ENCODE results near the gene DHX9. TPM values are rescaled to one million over a fixed set of nuclear protein-coding genes. Genes with fewer than 3 reads are reported as not detected.

DHX9 gene
- total RNA-seq, 2 experiments from 2014 or later, result 206 to 225 TPM

DNA sequence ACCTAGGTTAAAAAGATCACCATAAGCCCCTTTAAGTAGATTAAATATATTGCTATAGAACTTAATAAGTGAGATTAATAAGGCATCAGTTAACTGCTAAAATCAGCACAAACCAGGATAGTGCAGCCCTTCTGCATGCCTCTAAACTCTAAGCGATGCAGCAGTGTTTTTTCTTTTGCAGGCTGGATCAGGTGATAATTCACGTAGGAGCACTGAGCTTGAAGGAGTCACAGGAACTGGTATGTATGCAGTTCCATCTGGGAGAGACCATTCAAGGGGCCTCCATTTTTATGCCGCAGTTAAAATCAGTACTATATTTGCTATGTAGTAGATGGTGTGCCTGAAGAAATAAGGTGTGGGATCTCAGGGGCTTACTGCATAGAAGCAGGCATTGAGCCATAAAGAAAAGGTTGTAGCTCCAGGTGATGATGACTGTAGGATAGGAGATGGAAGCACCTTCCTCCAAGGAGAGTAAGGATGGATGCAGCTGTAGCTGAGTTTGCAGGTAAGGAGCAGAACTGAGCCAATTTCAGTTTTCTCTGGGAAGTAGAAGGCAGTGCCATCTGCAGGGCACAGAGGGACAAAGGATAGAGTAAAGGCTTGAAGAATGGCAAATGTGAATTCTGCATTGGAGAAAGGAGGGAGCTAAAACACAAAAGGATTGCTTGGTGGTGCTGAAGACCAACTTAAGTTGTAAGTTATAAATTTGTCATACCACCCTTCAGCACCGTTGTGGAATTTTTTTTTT lies 27.0 kb upstream of the DHX9 start:
- Mint-ChIP-seq H3K9me3 (no peaks in the 10 kb centered on the region), H3K27me3 (no peaks in the 10 kb centered on the region), H3K4me3 (no peak overlapping the region), H3K36me3 (ENCODE audit: low read depth) (no peaks in the 10 kb centered on the region), H3K4me1 (no peaks in the 10 kb centered on the region), H3K27ac (no peak overlapping the region)
- ChIA-PET CTCF (no interaction called here), POLR2A (no interaction called here)
- DNase-seq, result no peak

DNA sequence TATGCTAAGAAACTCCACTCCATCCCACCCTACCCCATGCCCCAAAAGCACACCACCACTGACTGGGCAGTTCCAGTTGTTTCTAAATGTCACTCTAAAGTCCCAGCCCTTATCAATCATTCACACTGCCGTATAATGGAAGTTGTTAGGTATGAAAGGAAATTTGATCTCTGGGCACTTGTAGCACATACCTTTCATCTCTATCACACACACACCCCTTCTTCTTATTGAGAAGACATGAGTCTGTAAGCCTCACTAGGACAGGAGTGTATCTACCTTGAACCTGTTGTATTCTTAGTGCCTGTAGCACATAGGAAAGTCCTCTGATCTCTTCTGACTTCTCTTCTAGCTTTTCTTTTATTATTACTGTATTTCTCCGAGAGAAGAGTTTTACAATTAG lies 22.3 kb upstream of the DHX9 start:
- H3K36me3 Mint-ChIP-seq (ENCODE audit: low read depth), result no peaks in the 10 kb centered on the region
- POLR2A ChIA-PET, result no interaction called here
- H3K27me3 Mint-ChIP-seq, result no peaks in the 10 kb centered on the region
- H3K27ac Mint-ChIP-seq, result no peak overlapping the region
- no peaks in the 10 kb centered on the region for H3K4me1 Mint-ChIP-seq
- CTCF ChIA-PET, result no interaction called here
- no peak overlapping the region for H3K4me3 Mint-ChIP-seq
- no peaks in the 10 kb centered on the region for H3K9me3 Mint-ChIP-seq
- no peak for DNase-seq

DNA sequence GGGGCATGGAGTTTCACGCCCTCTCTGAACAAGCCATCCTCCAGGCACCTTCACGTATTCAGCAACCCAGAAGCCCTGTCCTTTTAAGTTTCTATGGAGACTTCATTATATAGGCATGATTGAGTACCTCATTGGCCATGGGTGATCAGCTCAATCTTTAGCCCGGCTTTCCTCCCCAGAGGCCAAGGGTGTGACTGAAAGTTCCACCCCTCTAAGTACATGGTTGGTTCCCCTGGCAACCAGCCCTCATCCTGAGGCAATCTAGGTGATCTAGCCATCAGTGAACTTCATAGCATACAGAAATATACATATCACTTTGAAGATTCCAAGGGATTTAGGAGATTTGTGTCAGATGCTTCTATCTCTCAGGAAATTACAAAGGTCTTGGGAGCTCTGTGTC lies 21.3 kb upstream of the DHX9 start:
- Mint-ChIP-seq H3K36me3 (ENCODE audit: low read depth) (no peaks in the 10 kb centered on the region), H3K4me1 (no peaks in the 10 kb centered on the region), H3K9me3 (no peaks in the 10 kb centered on the region), H3K4me3 (no peak overlapping the region), H3K27ac (no peak overlapping the region), H3K27me3 (no peaks in the 10 kb centered on the region)
- POLR2A ChIA-PET, result no interaction called here
- no peak for DNase-seq
- CTCF ChIA-PET, result no interaction called here

DNA sequence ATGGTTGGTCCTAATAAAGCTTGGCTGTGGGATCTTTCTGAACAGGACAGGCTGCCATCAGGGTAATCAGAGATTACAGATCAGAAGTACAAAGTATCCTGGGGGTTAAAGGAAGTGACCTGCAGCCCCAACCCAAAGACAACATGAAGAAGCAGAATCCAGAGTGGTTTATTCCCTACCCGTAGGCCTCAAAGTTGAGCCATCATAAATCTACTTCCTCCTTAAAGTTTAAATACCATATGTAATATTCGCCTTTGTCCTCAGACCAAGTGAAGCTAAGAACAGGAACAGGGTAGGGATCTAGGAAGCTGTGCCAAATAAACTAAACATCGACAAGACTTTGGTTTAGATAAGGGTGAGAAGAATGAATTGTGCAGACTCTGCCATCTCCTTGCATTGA lies 15.9 kb upstream of the DHX9 start:
- Mint-ChIP-seq H3K36me3 (ENCODE audit: low read depth) (no peaks in the 10 kb centered on the region), H3K4me1 (no peaks in the 10 kb centered on the region), H3K27me3 (no peaks in the 10 kb centered on the region), H3K27ac (no peak overlapping the region), H3K4me3 (no peak overlapping the region), H3K9me3 (no peaks in the 10 kb centered on the region)
- POLR2A ChIA-PET, result no interaction called here
- no peak for DNase-seq
- CTCF ChIA-PET, result interaction anchor here (1.0 to 1.2 kb wide), 2 partner anchors 17 to 174 kb away, joined by 3 read pairs; no protein-coding TSS in a partner anchor

DNA sequence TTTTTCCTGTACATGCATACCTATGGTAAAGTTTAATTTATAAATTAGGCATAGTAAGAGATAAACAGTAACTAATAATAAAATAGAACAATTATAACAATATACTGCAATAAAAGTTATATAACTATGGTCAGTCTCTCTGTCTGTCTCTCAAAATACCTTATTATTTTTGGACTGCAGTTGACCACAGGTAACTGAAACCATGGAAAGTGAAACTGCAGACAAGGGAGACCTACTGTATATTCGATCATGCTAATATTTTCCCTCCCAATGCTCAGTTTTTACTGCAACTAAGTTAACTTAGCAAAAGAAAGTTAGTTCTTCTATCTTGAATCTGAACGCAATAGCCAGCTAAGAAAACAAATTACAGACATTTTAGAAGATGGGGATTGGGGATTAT lies 12.3 kb upstream of the DHX9 start:
- ChIA-PET POLR2A (no interaction called here), CTCF (no interaction called here)
- Mint-ChIP-seq H3K9me3 (no peaks in the 10 kb centered on the region), H3K4me3 (no peak overlapping the region), H3K27me3 (no peaks in the 10 kb centered on the region), H3K4me1 (peaks cover 6% of the 10 kb centered on the region), H3K27ac (no peak overlapping the region), H3K36me3 (ENCODE audit: low read depth) (no peaks in the 10 kb centered on the region)
- no peak for DNase-seq

DNA sequence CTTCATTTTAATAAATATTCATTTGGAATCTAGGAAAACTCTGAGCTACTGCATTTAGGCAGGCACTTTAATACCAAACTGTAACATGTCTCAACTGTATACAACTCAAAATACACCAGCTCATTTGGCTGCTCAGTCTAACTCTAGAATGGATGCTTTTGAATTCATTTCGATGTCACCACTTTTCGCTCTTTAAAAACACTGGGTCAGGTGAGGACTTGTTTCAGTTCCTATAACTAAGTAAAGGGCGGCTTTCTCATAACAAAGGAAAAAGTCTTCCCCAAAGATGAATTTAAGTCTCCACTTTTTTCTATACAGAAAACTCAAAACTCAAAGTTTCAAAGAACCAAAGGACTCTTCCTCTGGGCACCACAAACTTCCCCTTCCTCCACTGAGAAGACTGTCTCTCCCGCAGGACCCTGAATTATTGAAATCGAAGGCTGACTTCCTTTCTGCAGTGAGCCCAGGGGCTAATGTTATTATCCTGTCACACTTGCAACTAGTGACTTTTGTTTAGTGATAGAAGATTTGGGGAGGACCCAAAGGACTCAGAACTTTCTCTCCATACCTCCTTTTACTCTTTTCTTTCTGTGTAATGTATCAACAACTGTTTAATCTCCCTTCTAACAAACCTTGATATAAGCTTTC lies 9.7 kb upstream of the DHX9 start:
- ChIA-PET POLR2A (interaction anchor here (0.5 kb wide), 1 partner anchor 95 kb away, joined by 4 read pairs; no protein-coding TSS in a partner anchor), CTCF (interaction anchor here (1.2 kb wide), 1 partner anchor 14 kb away, joined by 3 read pairs; no protein-coding TSS in a partner anchor)
- Mint-ChIP-seq H3K36me3 (ENCODE audit: low read depth) (no peaks in the 10 kb centered on the region), H3K27me3 (peaks cover 8% of the 10 kb centered on the region), H3K27ac (no peak overlapping the region), H3K4me3 (no peak overlapping the region), H3K4me1 (peaks cover 6% of the 10 kb centered on the region), H3K9me3 (no peaks in the 10 kb centered on the region)
- DNase-seq, result no peak

DNA sequence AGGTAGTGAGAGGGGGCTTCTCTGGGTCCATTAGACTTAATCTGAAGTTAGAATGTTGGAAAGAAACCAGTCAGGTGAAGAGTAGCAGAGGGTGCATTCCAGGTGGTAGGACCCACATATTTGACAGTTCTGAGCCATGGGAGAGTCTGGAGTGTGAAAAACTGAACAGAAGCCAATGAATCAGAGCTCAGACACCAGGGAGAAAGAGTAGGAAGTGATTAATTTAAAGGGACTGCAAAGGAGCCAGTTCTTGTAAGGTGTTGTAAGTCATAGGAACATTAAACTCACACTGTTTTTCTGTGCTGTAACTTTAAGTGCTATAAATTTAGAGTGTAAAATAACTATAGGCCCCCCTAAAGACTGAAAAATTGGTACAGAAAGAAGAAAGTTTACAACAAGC lies 5.9 kb upstream of the DHX9 start:
- peaks cover 9% of the 10 kb centered on the region for H3K27me3 Mint-ChIP-seq
- no peak overlapping the region for H3K4me3 Mint-ChIP-seq
- ChIA-PET POLR2A (no interaction called here), CTCF (no interaction called here)
- no peaks in the 10 kb centered on the region for H3K9me3 Mint-ChIP-seq
- no peak for DNase-seq
- H3K36me3 Mint-ChIP-seq (ENCODE audit: low read depth), result no peaks in the 10 kb centered on the region
- no peak overlapping the region for H3K27ac Mint-ChIP-seq
- H3K4me1 Mint-ChIP-seq, result peaks cover 8% of the 10 kb centered on the region

DNA sequence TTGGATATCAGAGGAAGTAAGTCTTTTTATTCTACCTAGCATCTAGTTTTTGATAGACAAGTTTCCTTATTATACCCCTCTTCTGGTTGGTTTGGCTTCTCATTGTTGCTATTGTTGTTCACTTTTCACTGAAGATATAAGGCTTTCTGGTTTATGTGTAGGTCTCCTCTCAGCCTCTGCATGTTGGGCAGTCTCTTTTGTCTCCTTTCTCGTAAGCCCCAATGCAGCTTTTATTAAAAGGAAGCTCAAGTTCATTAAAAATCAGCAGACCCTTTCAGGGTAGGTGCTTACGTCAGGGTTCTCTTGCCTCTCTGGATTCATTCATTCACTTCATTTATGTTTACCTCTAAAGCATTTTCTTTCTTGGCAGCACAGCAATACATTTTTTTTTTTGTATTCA lies 4.8 kb upstream of the DHX9 start:
- H3K4me1 Mint-ChIP-seq, result peaks cover 11% of the 10 kb centered on the region
- H3K27me3 Mint-ChIP-seq, result peaks cover 9% of the 10 kb centered on the region
- POLR2A ChIA-PET, result no interaction called here
- DNase-seq, result no peak
- no peak overlapping the region for H3K4me3 Mint-ChIP-seq
- CTCF ChIA-PET, result no interaction called here
- H3K36me3 Mint-ChIP-seq (ENCODE audit: low read depth), result no peaks in the 10 kb centered on the region
- no peaks in the 10 kb centered on the region for H3K9me3 Mint-ChIP-seq
- H3K27ac Mint-ChIP-seq, result no peak overlapping the region

DNA sequence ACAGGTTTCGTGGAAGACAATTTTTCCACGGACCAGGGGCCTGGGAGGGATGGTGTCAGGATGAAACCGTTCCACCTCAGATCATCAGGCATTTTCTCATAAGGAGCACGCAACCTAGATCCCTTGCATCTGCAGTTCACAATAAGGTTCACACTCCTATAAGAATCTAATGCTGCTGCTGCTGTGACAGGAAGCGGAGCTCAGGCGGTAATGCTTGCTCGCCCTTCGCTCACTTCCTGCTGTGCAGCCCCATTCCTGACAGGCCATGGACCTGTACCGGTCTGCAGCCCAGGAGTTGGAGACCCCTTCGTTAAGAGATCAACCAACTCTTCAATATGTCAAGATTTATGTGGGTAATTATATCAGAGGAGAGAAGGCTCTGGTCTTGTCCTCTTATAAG lies 3.3 kb upstream of the DHX9 start:
- POLR2A ChIA-PET, result no interaction called here
- no peak overlapping the region for H3K27ac Mint-ChIP-seq

DNA sequence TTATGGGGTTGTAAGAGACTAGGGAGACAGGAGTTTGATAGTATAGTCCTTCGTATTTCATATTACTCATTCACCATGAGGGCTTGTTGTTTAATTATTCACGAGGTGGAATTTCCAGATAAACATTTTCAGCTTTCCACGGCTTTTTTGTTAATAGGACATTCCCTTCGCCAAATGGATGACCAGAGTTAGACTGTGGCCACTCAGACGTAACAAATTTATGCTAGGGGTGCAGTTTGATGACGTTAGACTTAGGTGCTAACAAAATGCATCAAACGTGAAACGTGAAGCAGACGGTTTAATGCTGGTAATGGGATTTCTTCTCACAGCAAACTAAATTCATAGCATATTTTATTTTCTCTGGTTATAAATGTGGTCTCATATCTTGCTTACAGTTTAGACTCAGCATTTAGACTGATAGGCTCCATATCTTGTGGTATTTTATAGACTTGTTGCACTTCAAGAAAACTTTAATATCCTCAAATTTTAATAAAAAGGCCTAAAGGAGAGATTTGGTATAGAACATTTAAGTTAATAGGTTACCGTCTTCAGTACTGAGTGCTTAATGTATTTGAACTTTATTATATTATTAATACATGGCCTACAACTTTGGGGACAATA lies 2.3 kb downstream of the DHX9 start:
- H3K4me1 Mint-ChIP-seq, result peaks cover 62% of the 10 kb centered on the region
- CTCF ChIA-PET, result no interaction called here
- H3K9me3 Mint-ChIP-seq, result no peaks in the 10 kb centered on the region
- peak overlapping the region; percentile 94 for H3K4me3 Mint-ChIP-seq
- no peaks in the 10 kb centered on the region for H3K27me3 Mint-ChIP-seq
- H3K27ac Mint-ChIP-seq, result peak overlapping the region; percentile 97
- DNase-seq, result no peak
- POLR2A ChIA-PET, result no interaction called here
- peaks cover 57% of the 10 kb centered on the region for H3K36me3 Mint-ChIP-seq (ENCODE audit: low read depth)

More for the DNA sequence above, 3.3 kb upstream of the DHX9 start:
- CTCF ChIA-PET, result no interaction called here
- Mint-ChIP-seq H3K4me3 (no peak overlapping the region), H3K36me3 (ENCODE audit: low read depth) (peaks cover 9% of the 10 kb centered on the region), H3K27me3 (peaks cover 9% of the 10 kb centered on the region), H3K4me1 (peaks cover 13% of the 10 kb centered on the region), H3K9me3 (no peaks in the 10 kb centered on the region)
- no peak for DNase-seq

DNA sequence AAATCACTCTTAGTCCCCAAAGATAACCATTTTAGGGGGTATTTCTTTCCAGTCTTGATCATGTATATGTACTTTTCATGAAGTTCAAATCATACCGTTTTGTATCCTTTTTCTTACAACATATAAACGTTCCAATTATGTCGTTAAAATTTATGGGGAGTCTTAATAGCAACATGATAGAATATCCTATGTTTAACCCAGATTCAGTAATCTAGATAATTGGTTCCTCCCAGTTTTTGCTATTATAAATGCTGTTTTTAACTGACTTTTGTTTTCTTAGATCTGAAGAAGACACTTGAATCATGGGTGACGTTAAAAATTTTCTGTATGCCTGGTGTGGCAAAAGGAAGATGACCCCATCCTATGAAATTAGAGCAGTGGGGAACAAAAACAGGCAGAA lies 3.1 kb downstream of the DHX9 start:
- peak overlapping the region; percentile 94 for H3K4me3 Mint-ChIP-seq
- H3K36me3 Mint-ChIP-seq (ENCODE audit: low read depth), result peaks cover 65% of the 10 kb centered on the region

DNA sequence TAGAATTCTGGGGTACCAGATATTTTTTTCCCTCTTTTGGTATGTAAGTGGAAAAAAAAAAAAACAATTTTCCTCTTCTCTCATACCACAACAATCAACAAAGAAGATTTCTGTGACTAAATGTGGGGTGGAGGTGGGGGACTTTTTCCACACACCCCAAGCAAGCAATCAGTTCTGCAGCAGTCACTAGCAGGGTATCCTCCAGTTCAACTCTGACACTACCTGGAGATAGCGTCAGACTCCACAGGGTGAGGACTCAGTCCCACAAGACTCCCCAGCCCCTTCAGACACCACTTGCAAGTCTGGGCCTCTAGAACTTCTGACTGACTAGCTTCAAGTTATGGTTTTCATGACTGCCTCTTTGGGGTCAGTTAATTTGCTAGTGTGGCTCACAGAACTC lies 6.2 kb downstream of the DHX9 start:
- ChIA-PET POLR2A (no interaction called here), CTCF (no interaction called here)
- peaks cover 82% of the 10 kb centered on the region for H3K4me1 Mint-ChIP-seq
- peak overlapping the region; percentile 38 for H3K27ac Mint-ChIP-seq
- no peak overlapping the region for H3K4me3 Mint-ChIP-seq
- no peaks in the 10 kb centered on the region for H3K27me3 Mint-ChIP-seq
- no peaks in the 10 kb centered on the region for H3K9me3 Mint-ChIP-seq
- DNase-seq, result no peak
- H3K36me3 Mint-ChIP-seq (ENCODE audit: low read depth), result peaks cover 86% of the 10 kb centered on the region

More for the DNA sequence above, 3.1 kb downstream of the DHX9 start:
- peak overlapping the region; percentile 6 for H3K27ac Mint-ChIP-seq
- H3K9me3 Mint-ChIP-seq, result no peaks in the 10 kb centered on the region
- H3K27me3 Mint-ChIP-seq, result no peaks in the 10 kb centered on the region
- no peak for DNase-seq
- CTCF ChIA-PET, result interaction anchor here (1.1 kb wide), 1 partner anchor 15 kb away, joined by 3 read pairs; no protein-coding TSS in a partner anchor
- POLR2A ChIA-PET, result no interaction called here
- peaks cover 69% of the 10 kb centered on the region for H3K4me1 Mint-ChIP-seq

DNA sequence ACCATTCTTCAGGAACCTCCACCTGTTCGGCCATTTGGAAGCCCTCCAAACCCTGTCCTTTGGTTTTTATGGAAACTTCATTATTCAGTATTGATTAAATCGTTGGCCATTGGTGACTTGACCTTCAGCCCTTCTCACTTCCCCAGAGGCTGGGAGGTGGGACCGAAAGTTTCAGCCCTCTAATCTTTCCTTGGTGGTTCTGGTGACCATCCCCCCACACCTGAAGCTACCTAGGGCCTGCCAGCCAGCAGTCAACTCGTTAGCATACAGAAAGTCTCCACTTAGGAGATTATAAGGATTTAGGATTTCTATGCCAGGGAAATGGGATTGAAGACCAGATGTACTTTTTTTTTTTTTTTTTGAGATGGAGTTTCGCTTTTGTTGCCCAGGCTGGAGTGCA lies 6.7 kb downstream of the DHX9 start:
- Mint-ChIP-seq H3K36me3 (ENCODE audit: low read depth) (peaks cover 84% of the 10 kb centered on the region), H3K4me1 (peaks cover 81% of the 10 kb centered on the region), H3K9me3 (no peaks in the 10 kb centered on the region), H3K4me3 (no peak overlapping the region), H3K27ac (no peak overlapping the region), H3K27me3 (no peaks in the 10 kb centered on the region)
- CTCF ChIA-PET, result no interaction called here
- POLR2A ChIA-PET, result no interaction called here
- no peak for DNase-seq

All from activated CD4-positive, alpha-beta T cell treated with anti-CD3 and anti-CD28 coated beads, Interleukin-2, amount 10 ng/mL, durations not matched to agents 7 days and 5 days (primary cell).